PFSK-1 (cell line): ENCODE data around the gene ALOX12.

Experiments used
- FOXP2 ChIP-seq: optimal IDR thresholded peaks from 2 replicates; pipeline ENCODE3; 2011; ENCODE audit warnings: borderline replicate concordance, control low read depth, inconsistent platforms; ENCODE audit not compliant: insufficient read depth; ENCODE audit errors: extremely low read length, extremely low read depth
- POLR2AphosphoS5 ChIP-seq: IDR thresholded peaks from 2 replicates; pipeline ENCODE4 v1.6.1; 2012; ENCODE audit warnings: low read depth, mild to moderate bottlenecking, control low read depth, low read length, moderate library complexity
- SIN3A ChIP-seq: IDR thresholded peaks from 2 replicates; pipeline ENCODE4 v1.6.1; 2012; ENCODE audit warnings: mild to moderate bottlenecking, low read length, moderate library complexity, borderline replicate concordance; ENCODE audit not compliant: insufficient read depth
- TAF1 ChIP-seq: IDR thresholded peaks from 2 replicates; pipeline ENCODE4 v1.6.1; 2012; ENCODE audit warnings: low read length, control low read depth, borderline replicate concordance; ENCODE audit not compliant: insufficient read depth
- TF ChIP-seq, protein P1 (sequence below), 2 experiments: IDR thresholded peaks; 2 replicates each; pipeline versions ENCODE4 v1.6.1 to v1.8.0; 2011 to 2012; ENCODE audit warnings: low read depth in 2 of 2, low read length in 2 of 2, control low read depth in 1 of 2, inconsistent platforms in 1 of 2, mild to moderate bottlenecking in 1 of 2, moderate library complexity in 1 of 2; ENCODE audit not compliant: insufficient read depth in 1 of 2

The ALOX12 gene

DNA sequence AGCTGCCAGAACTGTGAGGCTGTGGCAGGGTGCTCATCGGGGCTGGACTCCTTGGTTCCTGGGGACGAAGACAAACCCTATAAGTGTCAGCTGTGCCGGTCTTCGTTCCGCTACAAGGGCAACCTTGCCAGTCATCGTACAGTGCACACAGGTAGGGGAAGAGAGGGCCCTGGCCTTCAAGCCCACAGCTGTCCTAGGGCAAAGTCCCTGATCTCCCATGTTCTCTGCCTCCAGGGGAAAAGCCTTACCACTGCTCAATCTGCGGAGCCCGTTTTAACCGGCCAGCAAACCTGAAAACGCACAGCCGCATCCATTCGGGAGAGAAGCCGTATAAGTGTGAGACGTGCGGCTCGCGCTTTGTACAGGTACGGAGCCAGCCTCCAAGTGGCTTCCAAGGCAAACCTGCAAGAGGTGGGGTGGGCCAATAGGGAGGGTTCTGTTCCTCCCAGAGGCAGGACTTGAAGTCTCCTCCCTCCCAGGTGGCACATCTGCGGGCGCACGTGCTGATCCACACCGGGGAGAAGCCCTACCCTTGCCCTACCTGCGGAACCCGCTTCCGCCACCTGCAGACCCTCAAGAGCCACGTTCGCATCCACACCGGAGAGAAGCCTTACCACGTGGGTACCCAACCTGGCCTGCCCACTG lies 30.7 kb downstream of the ALOX12 start:
- TF ChIP-seq SIN3A (no peak), FOXP2 (no peak), POLR2AphosphoS5 (no peak), TAF1 (no peak)
- TF ChIP-seq, protein P1, sequence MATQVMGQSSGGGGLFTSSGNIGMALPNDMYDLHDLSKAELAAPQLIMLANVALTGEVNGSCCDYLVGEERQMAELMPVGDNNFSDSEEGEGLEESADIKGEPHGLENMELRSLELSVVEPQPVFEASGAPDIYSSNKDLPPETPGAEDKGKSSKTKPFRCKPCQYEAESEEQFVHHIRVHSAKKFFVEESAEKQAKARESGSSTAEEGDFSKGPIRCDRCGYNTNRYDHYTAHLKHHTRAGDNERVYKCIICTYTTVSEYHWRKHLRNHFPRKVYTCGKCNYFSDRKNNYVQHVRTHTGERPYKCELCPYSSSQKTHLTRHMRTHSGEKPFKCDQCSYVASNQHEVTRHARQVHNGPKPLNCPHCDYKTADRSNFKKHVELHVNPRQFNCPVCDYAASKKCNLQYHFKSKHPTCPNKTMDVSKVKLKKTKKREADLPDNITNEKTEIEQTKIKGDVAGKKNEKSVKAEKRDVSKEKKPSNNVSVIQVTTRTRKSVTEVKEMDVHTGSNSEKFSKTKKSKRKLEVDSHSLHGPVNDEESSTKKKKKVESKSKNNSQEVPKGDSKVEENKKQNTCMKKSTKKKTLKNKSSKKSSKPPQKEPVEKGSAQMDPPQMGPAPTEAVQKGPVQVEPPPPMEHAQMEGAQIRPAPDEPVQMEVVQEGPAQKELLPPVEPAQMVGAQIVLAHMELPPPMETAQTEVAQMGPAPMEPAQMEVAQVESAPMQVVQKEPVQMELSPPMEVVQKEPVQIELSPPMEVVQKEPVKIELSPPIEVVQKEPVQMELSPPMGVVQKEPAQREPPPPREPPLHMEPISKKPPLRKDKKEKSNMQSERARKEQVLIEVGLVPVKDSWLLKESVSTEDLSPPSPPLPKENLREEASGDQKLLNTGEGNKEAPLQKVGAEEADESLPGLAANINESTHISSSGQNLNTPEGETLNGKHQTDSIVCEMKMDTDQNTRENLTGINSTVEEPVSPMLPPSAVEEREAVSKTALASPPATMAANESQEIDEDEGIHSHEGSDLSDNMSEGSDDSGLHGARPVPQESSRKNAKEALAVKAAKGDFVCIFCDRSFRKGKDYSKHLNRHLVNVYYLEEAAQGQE (IDR thresholded peaks at IDR 0.05; ENCODE audit: insufficient read depth in 1 of 2, low read depth in 2 of 2, low read length in 2 of 2), result no peak

DNA sequence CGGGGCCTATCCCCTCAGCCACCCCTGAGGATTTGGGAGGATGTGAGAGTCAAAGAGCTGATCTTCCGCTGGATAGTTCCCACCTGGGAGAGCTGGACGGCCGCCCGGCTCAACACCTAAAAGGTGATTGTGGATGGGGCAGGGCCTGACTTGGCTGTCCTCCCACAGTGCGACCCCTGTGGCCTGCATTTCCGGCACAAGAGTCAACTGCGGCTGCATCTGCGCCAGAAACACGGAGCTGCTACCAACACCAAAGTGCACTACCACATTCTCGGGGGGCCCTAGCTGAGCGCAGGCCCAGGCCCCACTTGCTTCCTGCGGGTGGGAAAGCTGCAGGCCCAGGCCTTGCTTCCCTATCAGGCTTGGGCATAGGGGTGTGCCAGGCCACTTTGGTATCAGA lies 31.5 kb downstream of the ALOX12 start:
- TF ChIP-seq TAF1, result no peak
- TF ChIP-seq, protein P1 (IDR thresholded peaks at IDR 0.05; ENCODE audit: insufficient read depth in 1 of 2, low read depth in 2 of 2, low read length in 2 of 2), result no peak
- TF ChIP-seq FOXP2, result no peak
- TF ChIP-seq POLR2AphosphoS5, result no peak
- TF ChIP-seq SIN3A, result no peak

DNA sequence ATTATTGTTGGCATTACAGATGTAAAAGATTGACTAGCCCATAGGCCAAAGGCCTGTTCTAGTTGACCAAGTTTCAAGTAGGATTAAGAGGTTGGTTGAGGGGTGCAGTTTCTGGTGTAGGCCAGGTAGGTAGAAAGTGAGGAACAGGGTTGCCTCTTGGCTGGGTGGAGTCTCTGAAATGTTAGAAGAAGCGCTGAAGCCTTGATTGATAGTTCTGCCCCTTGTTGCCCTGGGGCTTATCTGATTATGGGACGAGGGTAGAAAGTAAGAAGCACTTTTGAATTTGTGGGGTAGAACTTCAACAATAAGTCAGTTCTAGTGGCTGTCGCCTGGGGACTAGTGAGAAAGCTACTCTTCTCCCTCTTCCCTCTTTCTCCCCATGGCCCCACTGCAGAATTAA lies 33.2 kb downstream of the ALOX12 start:
- no peak for TF ChIP-seq FOXP2
- no peak for TF ChIP-seq POLR2AphosphoS5
- no peak for TF ChIP-seq SIN3A
- TF ChIP-seq, protein P1 (IDR thresholded peaks at IDR 0.05; ENCODE audit: insufficient read depth in 1 of 2, low read depth in 2 of 2, low read length in 2 of 2), result no peak
- TF ChIP-seq TAF1, result no peak

DNA sequence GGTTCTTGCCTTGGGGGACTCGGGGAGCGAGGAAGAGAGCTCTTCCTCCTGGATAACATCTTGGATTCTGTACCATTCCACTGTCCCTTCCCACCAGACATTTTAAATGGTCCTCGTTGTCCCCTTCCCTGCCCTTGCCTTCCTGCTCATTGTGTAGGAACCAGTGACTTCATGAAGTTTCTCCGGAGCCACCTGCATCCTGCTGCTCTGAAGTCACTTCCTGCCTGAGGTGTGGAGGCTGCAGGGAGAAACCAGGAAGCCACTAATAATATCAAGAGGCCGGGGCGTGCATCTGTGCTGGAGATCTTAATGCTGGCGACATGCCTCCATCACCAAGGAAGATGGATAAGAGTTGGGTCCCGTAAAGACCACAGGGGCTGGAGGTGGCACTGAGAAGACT lies 33.8 kb downstream of the ALOX12 start:
- TF ChIP-seq, protein P1 (IDR thresholded peaks at IDR 0.05; ENCODE audit: insufficient read depth in 1 of 2, low read depth in 2 of 2, low read length in 2 of 2), result no peak
- TF ChIP-seq SIN3A (no peak), TAF1 (no peak), FOXP2 (no peak), POLR2AphosphoS5 (no peak)
